Measurements from ENCODE around the gene ANK2.

DNA sequence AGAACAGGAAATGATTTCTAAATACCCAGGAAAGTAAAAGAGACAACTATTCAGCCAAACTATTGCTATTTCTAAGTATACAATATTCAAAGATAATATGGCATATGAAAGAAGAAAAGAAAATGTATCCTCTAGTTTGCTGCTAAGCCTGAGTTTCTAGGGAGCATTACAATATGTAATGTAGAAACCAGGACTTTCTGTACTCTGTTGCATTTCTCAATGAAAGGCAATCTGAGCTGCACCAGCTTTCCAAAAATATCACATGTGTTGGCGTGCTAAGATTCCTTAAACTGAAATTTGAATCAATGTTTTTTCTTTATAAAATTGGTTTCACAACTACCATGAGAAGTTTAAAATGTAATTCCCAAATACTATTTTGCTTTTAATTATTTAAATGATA is 129.6 kb downstream of the ANK2 start:
- TF ChIP-seq, protein P1, sequence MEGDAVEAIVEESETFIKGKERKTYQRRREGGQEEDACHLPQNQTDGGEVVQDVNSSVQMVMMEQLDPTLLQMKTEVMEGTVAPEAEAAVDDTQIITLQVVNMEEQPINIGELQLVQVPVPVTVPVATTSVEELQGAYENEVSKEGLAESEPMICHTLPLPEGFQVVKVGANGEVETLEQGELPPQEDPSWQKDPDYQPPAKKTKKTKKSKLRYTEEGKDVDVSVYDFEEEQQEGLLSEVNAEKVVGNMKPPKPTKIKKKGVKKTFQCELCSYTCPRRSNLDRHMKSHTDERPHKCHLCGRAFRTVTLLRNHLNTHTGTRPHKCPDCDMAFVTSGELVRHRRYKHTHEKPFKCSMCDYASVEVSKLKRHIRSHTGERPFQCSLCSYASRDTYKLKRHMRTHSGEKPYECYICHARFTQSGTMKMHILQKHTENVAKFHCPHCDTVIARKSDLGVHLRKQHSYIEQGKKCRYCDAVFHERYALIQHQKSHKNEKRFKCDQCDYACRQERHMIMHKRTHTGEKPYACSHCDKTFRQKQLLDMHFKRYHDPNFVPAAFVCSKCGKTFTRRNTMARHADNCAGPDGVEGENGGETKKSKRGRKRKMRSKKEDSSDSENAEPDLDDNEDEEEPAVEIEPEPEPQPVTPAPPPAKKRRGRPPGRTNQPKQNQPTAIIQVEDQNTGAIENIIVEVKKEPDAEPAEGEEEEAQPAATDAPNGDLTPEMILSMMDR (IDR thresholded peaks at IDR 0.05; ENCODE audit: insufficient read depth, low read length) = no peak
- TF ChIP-seq GABPA (IDR thresholded peaks at IDR 0.05; ENCODE audit: low read depth) = no peak
- TF ChIP-seq, protein P2, sequence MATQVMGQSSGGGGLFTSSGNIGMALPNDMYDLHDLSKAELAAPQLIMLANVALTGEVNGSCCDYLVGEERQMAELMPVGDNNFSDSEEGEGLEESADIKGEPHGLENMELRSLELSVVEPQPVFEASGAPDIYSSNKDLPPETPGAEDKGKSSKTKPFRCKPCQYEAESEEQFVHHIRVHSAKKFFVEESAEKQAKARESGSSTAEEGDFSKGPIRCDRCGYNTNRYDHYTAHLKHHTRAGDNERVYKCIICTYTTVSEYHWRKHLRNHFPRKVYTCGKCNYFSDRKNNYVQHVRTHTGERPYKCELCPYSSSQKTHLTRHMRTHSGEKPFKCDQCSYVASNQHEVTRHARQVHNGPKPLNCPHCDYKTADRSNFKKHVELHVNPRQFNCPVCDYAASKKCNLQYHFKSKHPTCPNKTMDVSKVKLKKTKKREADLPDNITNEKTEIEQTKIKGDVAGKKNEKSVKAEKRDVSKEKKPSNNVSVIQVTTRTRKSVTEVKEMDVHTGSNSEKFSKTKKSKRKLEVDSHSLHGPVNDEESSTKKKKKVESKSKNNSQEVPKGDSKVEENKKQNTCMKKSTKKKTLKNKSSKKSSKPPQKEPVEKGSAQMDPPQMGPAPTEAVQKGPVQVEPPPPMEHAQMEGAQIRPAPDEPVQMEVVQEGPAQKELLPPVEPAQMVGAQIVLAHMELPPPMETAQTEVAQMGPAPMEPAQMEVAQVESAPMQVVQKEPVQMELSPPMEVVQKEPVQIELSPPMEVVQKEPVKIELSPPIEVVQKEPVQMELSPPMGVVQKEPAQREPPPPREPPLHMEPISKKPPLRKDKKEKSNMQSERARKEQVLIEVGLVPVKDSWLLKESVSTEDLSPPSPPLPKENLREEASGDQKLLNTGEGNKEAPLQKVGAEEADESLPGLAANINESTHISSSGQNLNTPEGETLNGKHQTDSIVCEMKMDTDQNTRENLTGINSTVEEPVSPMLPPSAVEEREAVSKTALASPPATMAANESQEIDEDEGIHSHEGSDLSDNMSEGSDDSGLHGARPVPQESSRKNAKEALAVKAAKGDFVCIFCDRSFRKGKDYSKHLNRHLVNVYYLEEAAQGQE (IDR thresholded peaks at IDR 0.05; ENCODE audit: insufficient replicate concordance, low read depth) = no peak
- no peak for TF ChIP-seq POLR2AphosphoS5 (IDR thresholded peaks at IDR 0.05; ENCODE audit: low read depth)
